HL-60 (cell line): ENCODE results near the gene NPVF.

ENCODE experiments used
- POLR2AphosphoS5 ChIP-seq: IDR thresholded peaks from 2 replicates; pipeline ENCODE4 v1.6.1; 2012; ENCODE audit warnings: low read depth
- TF ChIP-seq, protein P1 (sequence below): IDR thresholded peaks from one replicate; pipeline ENCODE4 v1.5.1; 2011; ENCODE audit warnings: low read length, control low read depth, inconsistent platforms; ENCODE audit not compliant: insufficient read depth

DNA sequence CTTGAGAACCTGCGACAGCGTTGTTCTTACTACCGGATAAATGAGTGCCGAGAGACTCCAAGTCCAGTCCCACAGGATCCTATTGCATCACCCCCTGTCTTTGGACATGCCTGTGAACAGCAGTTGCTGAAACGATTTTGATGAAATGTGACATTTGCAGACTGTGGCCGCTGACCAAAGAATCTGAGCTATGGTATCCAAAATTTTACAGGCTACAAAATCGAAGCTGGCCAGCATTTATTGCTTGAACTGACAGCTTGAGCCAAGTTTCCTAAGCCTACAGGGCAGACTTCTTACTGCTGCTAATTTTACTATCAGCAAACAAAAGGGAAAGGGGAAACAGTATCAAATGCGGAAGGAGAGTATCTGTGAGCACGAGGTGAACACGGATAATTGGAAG lies 12.1 kb upstream of the NPVF start:
- TF ChIP-seq, protein P1, sequence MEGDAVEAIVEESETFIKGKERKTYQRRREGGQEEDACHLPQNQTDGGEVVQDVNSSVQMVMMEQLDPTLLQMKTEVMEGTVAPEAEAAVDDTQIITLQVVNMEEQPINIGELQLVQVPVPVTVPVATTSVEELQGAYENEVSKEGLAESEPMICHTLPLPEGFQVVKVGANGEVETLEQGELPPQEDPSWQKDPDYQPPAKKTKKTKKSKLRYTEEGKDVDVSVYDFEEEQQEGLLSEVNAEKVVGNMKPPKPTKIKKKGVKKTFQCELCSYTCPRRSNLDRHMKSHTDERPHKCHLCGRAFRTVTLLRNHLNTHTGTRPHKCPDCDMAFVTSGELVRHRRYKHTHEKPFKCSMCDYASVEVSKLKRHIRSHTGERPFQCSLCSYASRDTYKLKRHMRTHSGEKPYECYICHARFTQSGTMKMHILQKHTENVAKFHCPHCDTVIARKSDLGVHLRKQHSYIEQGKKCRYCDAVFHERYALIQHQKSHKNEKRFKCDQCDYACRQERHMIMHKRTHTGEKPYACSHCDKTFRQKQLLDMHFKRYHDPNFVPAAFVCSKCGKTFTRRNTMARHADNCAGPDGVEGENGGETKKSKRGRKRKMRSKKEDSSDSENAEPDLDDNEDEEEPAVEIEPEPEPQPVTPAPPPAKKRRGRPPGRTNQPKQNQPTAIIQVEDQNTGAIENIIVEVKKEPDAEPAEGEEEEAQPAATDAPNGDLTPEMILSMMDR: no peak
- no peak for TF ChIP-seq POLR2AphosphoS5
